ENCODE results near the gene TEX52.
A peak's percentile ranks its signal among the peaks of the same experiment; 100 is the strongest.

Gene TEX52

GRCh38 chr12:2826721-2827515 lies 29.9 kb downstream of the TEX52 start:
- DNase-seq: no peak

DNA sequence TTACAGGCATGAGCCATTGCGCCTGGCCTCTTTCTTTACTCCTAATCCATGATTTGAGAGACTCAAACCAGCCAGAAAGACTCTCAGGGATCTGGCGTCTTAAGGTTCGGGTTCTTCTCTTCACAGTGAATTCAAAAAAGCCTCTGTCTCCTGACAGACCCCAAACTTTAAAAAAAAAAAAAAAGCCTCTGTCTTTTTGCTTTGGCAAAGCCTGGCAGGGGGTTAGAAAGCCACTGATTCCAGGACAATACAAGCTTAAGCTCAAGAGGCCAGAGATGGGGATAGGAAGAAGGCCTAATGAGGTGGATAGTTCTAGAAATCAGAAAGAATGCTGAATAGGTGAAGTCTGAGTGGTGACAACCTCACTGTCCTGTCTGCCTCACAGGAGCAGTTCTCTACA lies 30.8 kb downstream of the TEX52 start:
- no peak for DNase-seq

DNA sequence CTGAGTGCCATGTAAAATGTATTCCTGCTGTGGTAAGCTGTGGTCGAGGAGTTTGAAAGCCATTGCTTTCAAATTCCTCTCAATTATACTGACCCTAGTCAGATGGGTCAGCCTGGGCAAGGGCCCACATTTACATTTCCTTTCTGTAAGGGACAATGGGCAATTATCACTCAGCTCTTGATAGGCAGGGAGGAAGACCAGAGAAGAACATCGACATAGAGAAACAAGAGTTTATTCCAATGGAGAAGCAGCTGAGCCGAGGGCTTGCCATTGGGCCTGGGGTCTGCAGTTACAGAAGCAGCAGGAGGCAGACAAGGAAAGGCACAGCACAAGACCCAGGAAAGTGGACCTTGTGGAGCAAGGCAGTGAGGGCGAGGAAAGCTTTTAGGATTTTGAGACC lies 31.7 kb downstream of the TEX52 start:
- no peak for DNase-seq

DNA sequence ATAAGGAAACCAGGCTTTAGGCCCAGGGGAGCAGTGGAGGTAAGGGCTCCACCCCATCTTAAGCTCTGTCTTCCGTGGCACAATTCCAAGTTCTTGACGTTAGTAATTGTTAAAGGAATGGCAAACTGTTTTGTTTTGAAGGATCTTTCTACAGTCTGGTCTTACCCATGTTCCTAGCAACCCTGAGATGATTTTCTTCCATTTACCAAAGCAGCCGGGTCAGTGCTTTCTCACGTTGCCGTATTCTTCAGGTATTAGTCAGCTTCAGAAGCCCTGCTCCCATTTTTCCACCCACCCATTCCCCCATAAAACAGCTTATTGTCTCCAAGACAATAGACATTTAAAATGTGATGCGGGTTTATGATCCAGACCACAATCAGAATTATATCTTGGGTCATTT lies 32.3 kb downstream of the TEX52 start:
- no peak for DNase-seq

DNA sequence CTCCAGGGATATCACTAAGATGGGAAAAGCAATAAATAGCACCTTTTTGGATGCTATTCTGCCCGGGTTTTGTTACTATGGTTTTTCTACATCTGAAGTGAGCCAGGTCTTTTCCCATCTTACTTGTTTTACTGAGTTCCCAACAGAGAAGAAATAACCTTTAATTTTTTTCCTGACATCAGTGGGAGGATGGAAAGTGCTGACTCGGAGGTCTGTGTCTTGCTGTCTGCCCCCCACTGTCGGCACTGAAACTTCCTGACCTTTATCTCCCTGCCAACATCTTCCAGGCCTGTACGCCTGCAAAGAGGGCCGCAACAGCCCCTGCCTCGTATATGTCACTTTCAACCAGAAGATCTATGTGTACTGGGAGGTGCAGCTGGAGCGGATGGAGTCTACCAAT lies 33.4 kb downstream of the TEX52 start:
- DNase-seq: no peak

DNA sequence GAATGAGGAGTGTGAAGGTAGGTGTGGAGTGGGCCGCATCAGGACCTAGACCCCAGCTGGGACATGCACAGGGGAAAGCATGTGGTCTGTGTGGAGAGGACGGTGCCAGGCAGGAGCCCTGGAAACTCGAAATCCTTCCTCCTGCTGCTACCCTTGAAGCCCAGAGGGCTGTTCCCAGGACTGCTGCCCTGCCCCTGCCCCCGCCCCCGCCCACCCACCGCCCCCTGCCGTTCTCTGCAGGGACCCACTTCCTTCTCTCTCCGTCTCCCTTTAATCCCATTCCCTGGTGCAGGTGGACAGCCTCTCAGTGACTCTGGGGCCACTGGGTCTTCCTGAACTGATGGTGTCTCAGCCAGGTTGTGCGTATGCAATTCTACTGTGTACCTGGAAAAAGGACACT lies 36.4 kb downstream of the TEX52 start:
- no peak for DNase-seq

DNA sequence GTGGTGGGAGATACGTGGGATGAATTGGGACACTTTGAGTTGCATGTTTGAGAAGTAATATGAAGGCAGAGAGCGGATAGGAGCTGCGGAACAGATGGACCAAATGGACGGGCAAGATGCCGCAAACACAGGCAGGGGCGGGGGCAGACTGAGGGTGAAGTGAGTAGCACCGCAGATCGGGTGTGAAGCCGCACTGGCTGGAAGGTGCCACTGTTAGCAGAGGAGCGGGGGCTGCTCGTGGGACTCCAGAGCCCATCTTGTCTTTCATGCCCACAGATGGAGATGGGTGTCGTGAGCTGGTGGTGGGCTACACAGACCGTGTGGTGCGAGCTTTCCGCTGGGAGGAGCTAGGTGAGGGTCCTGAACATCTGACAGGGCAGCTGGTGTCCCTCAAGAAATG lies 37.0 kb downstream of the TEX52 start:
- no peak for DNase-seq

- DNase-seq: no peak
Measured at GRCh38 chr12:2813214-2814185, 43.3 kb downstream of the TEX52 start.

DNA sequence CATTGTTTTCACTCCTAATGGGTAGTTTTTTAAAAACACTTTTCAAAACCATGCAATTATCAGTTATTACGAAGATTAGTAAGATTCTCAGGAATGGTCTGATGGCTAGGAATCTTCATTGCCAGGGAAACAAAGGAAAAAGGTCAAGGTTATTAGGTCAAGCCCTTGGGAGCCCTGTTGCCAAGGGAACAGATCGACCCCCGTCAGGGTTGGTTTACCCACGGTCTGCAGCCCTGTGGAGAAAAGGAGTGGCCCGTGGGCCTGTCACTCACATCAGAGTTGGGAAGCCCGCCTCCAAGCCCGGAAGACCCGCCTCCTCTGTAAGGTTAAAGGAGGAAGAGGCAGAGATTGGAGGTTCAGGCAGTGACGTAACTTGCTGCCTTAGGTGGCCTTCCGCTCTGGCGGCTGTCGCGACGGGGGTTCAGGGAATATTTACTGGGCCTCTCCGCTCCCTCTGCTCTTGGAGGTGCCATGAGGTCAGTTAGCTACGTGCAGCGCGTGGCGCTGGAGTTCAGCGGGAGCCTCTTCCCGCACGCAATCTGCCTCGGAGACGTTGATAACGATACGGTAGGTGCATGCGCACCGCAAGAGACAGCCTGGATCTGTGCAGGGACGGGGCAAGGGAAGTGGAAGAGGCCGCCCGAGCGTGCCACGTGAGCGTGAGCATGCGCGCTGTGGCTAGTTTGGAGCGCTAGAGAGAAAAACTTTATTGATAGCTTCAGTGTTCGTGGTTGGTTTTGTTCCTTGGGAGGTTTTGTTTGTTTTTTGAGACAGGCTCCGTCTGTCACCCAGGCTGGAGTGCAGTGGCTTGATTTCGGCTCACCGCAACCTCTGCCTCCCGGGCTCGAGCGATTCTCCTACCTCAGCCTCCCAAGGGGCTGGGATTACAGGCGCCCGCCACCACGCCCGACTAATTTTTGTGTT lies 44.3 kb downstream of the TEX52 start, which contains the start of gene ITFG2:
Gene ITFG2 (plus strand): TSS at position 379 of the 924 bp plus-strand sequence. CDS start 93 bp downstream, at position 472.
- peak; percentile 93 for DNase-seq

DNA sequence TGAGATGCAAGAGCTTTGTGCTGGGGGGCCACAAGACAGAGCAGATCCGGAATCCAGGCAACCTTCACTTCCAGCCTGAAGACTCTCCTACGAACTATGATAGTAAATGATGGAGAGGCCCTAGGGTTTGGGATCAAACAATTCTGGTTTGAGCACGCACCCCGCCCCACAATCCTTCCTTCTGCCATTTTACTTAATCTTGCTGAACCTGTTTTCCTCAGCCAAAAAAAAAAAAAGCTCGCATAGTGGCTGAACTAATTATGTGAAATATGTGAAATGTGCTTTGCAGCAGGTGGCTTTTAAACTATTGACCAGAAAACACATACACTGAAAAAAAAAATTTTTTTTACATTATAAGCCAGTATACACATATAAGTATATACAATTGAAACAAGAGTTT lies 45.0 kb downstream of the TEX52 start:
- no peak for DNase-seq

GRCh38 chr12:2806700-2807099 lies 50.1 kb downstream of the TEX52 start:
- no peak for DNase-seq

- DNase-seq: no peak
Measured at GRCh38 chr12:2805143-2805520, 51.7 kb downstream of the TEX52 start.

DNA sequence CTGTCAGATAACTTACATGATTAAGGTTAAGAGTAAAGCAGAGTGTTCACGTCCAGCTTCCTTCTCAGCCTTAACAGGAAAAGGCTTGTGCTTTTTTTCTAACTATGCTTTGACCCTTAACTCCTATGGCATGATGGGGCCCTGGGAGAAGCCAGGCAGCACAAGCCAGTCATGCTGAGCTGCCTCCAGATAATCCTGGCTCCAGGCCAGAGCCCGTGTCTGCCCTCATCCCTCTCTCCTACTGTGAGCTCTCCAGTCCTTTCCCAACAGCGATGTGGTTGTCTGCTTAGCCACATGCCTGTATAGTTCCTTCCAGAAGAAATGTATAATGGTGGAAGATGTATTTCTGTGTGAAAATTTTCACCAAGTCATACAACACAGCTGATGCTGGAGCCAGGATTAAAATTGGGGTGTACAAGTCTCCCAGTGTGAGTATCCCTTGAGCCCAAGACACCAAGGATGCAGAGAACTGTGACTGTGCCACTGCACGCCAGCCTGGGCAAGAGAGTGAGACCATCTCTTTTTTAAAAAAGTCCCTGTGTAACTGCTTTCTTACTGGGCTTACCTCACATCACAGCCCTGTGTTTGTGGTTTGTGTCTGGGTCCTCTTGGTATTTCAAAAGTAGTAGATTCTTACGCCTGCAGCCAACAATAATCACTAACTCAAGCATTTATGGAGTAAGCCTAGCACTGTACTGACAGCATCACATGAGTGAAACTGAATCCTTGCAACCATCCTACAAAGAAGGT lies 52.3 kb downstream of the TEX52 start:
- no peak for DNase-seq

GRCh38 chr12:2803635-2804392 lies 53.0 kb downstream of the TEX52 start:
- DNase-seq: no peak

DNA sequence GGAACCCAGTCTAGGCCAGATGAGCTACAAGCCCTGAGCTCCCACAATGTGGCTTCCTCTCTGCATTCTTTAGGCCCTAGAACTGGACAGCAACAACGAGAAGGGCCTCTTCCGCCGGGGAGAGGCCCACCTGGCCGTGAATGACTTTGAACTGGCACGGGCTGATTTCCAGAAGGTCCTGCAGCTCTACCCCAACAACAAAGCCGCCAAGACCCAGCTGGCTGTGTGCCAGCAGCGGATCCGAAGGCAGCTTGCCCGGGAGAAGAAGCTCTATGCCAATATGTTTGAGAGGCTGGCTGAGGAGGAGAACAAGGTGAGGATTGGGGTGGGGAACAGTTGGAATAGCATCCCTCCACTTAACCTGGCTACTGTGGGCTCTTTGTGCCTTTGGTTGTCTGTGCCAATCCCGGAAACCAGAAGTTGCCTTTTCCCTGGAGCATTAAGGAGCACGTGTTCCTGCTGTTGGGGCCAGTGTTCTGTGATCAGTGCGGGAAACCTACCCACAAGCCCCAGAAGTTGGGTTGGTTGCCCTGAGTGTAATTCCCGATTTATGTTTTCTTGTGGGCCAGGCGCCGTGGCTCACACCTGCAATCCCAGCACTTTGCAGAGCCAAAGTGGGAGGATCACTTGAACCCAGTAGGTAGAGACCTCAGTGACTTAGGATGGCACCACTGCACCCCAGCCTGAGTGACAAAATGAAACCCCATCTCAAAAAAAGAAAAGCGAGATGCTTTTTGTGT lies 55.6 kb downstream of the TEX52 start:
- no peak for DNase-seq

DNA sequence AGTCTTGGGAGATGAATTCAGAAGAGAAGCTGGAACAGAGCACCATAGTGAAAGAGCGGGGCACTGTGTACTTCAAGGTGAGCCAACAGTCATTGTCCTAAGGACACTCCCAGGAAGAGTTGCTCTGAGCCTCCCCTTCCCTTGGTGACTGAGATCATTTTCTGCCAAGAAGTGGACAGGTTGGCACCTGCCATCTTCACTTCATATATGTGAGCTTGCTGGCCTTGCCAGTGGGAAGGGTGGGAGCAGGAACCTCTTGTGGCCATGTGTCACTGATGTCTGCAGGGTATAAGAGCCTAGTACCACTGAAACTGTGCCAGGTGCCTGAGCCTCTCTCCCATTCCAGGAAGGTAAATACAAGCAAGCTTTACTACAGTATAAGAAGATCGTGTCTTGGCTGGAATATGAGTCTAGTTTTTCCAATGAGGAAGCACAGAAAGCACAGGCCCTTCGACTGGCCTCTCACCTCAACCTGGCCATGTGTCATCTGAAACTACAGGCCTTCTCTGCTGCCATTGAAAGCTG lies 56.7 kb downstream of the TEX52 start:
- DNase-seq: no peak

All from activated CD4-positive, CD25-positive, alpha-beta regulatory T cell treated with anti-CD3 and anti-CD28 coated beads, Interleukin-2, amount 50 U/mL, for 72 hours (primary cell).